HG03175 (cell line): ENCODE results near the gene COL18A1.
"Not testable (repeated sequence)": the region's sequence is repeated elsewhere in the genome, so short reads cannot be mapped to it uniquely, and the experiment has no call there.

ENCODE experiments used
- ATAC-seq: cut with Tn5 transposase; IDR thresholded peaks from one replicate; pipeline ENCODE4 v1.9.1; 2021; ENCODE audit warnings: mild to moderate bottlenecking, moderate library complexity; ENCODE audit not compliant: unreplicated experiment

The COL18A1 gene

GRCh38 chr21:45528028-45528705, 123.2 kb downstream of the COL18A1 start:
- ATAC-seq = no peak

DNA sequence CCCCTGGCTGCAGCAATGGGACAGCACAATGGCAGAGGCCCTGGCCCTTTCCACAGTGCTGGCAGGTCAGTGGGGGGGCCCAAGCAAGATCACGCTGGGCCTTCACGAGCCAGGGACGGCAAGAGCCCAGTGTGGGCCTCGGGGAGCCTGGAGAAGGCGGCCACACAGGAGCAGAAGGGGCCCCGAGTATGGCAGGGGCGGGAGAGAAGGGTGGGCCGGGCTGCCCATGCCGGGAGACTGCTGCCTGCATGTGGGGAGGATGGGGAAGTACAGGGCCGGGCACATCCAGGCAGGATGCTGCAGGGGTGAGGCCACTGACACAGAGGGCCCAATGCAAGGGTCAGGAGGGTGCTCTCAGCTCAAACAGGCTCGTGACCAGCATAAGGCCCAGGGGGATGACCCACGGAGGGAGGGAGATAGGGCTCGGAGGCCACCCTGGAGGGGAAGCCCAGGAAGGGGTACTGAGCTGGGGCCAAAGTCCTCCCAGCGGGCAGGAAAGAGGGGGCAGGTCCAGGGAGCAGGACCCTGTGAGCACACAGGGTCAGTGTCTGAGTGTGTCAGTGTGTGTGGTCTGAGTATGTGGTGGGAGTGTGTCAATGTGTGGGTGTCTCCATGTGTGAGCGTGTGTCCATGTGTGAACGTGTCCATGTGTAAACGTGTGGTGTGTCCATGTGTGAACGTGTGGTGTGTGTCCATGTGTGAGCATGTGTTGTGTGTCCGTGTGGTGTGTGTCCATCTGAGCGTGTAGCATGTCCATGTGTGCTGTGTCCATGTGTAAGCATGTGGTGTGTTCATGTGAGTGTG, 124.2 kb downstream of the COL18A1 start:
- ATAC-seq = no peak

DNA sequence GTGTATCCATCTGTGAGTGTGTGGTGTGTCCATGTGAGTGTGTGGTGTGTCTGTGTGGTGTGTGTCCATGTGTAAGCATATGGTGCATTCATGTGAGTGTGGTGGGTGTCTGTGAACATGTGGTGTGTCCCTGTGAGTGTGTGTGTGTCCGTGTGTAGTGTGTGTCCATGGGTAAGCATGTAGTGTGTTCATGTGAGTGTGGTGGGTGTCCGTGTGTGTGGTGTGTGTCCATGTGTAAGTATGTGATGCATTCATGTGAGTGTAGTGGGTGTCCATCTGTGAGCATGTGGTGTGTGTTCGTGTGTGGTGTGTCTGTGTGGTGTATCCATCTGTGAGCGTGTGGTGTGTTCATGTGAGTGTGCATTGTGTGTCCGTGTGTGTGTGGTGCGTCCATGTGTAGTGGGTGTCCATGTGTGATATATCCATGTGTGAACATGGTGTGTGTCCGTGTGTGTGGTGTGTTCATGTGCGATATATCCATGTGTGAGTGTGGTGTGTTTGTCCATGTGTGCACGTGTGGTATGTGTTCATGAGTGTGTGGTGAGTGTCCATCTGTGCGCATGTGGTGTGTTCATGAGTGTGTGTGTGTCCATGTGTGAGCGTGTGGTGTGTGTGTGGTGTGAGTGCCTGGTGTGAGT, 124.9 kb downstream of the COL18A1 start:
- ATAC-seq = no peak

DNA sequence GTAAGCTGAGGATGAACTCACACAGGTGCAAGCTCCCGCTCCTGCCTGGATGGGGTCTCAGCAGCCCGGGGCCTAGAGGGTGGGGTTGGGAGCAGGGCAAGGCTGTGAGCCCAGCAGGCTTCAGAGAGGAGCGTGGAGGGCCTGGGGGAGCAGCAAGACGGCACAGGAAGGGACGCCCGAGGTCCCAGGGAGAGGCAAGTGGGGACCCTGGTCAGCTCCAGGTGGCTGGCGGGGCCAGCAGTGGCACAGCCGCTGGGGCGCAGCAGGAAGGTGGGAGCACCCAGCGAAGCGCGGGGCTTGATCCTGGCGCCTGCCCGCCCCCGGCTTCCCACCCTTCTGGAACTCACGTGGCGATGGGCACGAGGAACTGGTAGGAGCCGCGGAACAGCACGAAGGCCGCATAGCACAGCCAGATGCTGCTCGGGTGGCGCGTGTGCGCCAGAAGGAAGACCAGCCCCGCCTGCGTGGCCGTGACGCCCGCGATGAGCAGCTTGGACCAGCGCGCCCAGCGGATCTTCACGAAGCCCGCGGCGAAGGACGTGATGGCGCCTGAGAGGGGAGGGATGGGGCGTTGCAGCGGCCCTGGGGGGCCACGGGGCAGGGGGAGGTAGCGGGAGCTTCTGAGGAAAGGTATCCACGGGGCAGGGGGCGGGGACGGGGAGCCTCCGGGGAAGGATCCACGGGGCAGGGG, 125.6 kb downstream of the COL18A1 start:
- no peak for ATAC-seq

DNA sequence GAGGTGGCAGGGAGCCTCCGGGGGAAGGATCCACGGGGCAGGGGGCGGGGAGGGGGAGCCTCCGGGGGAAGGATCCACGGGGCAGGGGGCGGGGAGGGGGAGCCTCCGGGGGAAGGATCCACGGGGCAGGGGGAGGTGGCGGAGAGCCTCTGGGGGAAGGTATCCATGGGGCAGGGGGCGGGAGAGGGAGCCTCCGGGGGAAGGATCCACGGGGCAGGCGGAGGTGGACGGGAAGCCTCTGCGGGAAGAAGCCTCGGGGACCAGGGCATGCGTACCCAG, 126.1 kb downstream of the COL18A1 start:
- ATAC-seq = not testable (repeated sequence)

- ATAC-seq = no peak
Observed at GRCh38 chr21:45531393-45532215, 126.6 kb downstream of the COL18A1 start.

- ATAC-seq = no peak
Observed at GRCh38 chr21:45532826-45533360, 127.9 kb downstream of the COL18A1 start.

- ATAC-seq = no peak
Observed at GRCh38 chr21:45533361-45533845, 128.4 kb downstream of the COL18A1 start.

GRCh38 chr21:45533846-45534635, 129.1 kb downstream of the COL18A1 start:
- ATAC-seq = no peak

- no peak for ATAC-seq
Observed at GRCh38 chr21:45534636-45535331, 129.8 kb downstream of the COL18A1 start.

- ATAC-seq = no peak
Observed at GRCh38 chr21:45535341-45536081, 130.5 kb downstream of the COL18A1 start.

- ATAC-seq = no peak
Observed at GRCh38 chr21:45536301-45537081, 131.5 kb downstream of the COL18A1 start.

DNA sequence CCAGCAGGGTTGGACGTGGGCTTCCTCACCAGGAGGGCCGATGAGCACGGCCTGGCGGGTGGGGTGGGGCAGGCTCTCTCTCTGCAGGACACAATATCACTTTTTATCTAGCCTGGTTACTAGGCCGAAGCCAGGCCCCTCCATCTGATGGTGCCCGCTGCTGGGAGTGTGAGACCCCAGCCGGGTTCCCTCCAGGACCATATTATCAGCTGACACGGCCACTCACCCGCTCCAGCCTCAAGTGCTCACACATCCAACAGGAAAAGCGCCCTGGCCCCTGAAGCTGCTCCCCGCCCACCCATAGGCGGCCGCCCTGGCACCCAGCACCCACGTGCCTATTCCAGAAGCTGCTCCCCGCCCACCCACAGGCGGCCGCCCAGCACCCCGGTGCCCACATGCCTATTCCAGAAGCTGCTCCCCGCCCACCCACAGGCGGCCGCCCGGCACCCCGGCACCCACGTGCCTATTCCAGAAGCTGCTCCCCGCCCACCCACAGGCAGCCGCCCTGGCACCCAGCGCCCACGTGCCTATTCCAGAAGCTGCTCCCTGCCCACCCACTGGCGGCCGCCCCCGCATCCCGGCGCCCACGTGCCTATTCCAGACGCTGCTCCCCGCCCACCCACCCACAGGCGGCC, 132.3 kb downstream of the COL18A1 start:
- ATAC-seq = no peak

DNA sequence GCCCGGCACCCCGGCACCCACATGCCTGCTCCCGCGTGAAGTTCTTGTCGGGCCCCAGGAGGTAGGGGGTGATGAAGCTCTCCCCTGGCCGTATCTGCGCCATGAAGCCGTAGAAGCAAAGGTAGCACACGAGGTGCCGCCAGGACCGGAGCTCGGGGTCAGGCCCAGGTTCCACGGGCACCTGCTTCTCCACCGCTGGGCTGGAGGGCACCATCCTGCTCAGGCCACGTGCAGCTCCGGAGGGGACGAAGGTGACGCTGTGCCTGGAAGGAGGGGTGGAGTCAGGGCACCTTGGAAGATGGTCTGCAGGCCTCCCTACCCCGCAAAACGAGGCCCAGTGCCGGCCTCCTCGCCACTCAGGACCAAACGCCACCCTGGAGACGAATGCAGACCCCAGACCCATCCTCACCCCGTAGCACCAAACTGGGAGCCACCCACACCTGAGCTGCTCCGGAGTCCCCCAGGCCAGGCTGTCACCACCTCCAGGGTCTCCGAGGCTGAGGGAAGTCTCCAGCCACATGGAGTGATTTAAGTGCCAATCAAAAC, 132.9 kb downstream of the COL18A1 start:
- ATAC-seq = no peak

- no peak for ATAC-seq
Observed at GRCh38 chr21:45538381-45539045, 133.5 kb downstream of the COL18A1 start.
